Measurements from ENCODE around the gene INSRR. TPM values are rescaled to one million over a fixed set of nuclear protein-coding genes. Genes with fewer than 3 reads are reported as not detected.

INSRR gene
- 0.07 TPM in 1 of 2 replicates, not detected in the other for total RNA-seq
- long read RNA-seq: 0 reads

GRCh38 chr1:156858959-156859522 lies at the start of gene INSRR:
Gene INSRR (minus strand): TSS chr1:156859117. CDS start chr1:156858621, 496 bp downstream.
- Mint-ChIP-seq H3K9me3 (no peaks in the 10 kb centered on the region), H3K4me3 (peak within 1 kb of the TSS; percentile 79), H3K27me3 (ENCODE audit: low read depth) (peaks cover 83% of the 10 kb centered on the region), H3K4me1 (peaks cover 27% of the 10 kb centered on the region), H3K27ac (ENCODE audit: unreplicated experiment) (no peak within 1 kb of the TSS), H3K36me3 (ENCODE audit: low read depth) (no peaks in the 10 kb centered on the region)
- no peak for DNase-seq (ENCODE audit: low read depth, low spot score)
- no peak for TF ChIP-seq CTCF (conservative IDR thresholded peaks at IDR 0.05)

- no peaks in the 10 kb centered on the region for H3K9me3 Mint-ChIP-seq
- no peaks in the 10 kb centered on the region for H3K36me3 Mint-ChIP-seq (ENCODE audit: low read depth)
- TF ChIP-seq CTCF (conservative IDR thresholded peaks at IDR 0.05): no peak
- H3K4me1 Mint-ChIP-seq: peaks cover 4% of the 10 kb centered on the region
- DNase-seq (ENCODE audit: low read depth, low spot score): no peak
- H3K27me3 Mint-ChIP-seq (ENCODE audit: low read depth): no peaks in the 10 kb centered on the region
- no peak overlapping the region for H3K27ac Mint-ChIP-seq (ENCODE audit: unreplicated experiment)
- H3K4me3 Mint-ChIP-seq: no peak overlapping the region
Measured at GRCh38 chr1:156908541-156908940, 49.6 kb upstream of the INSRR start.

DNA sequence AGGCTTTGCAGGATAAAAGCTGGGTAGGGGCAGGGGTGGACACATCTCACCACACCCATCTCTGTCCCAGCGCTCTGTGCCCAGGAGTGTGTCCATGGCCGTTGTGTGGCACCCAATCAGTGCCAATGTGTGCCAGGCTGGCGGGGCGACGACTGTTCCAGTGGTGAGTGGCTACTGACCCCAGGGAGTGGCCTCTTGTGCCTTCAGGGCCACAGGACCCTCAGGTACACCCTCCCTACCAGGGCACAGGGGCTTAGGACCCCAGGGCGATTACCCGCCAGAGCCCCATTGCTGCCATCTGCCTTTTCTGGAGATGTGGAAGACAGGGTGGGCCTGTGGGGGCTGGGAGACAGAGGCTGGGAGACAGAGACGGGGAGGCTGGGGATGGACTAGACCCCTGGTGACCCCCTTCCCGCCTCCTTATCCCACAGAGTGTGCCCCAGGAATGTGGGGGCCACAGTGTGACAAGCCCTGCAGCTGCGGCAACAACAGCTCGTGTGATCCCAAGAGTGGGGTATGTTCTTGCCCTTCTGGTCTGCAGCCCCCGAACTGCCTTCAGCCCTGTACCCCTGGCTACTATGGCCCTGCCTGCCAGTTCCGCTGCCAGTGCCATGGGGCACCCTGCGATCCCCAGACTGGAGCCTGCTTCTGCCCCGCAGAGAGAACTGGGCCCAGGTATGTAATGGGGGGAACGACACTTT lies 47.4 kb upstream of the INSRR start:
- no peak for DNase-seq (ENCODE audit: low read depth, low spot score)

GRCh38 chr1:156905651-156906050 lies 46.7 kb upstream of the INSRR start:
- no peak overlapping the region for H3K4me3 Mint-ChIP-seq

More for the DNA sequence above, 47.4 kb upstream of the INSRR start:
- no peak for TF ChIP-seq CTCF (conservative IDR thresholded peaks at IDR 0.05)
- H3K4me1 Mint-ChIP-seq: peaks cover 4% of the 10 kb centered on the region
- H3K27ac Mint-ChIP-seq (ENCODE audit: unreplicated experiment): no peak overlapping the region
- no peak overlapping the region for H3K4me3 Mint-ChIP-seq
- no peaks in the 10 kb centered on the region for H3K9me3 Mint-ChIP-seq
- no peaks in the 10 kb centered on the region for H3K27me3 Mint-ChIP-seq (ENCODE audit: low read depth)
- no peaks in the 10 kb centered on the region for H3K36me3 Mint-ChIP-seq (ENCODE audit: low read depth)

GRCh38 chr1:156905176-156905575 lies 46.3 kb upstream of the INSRR start:
- TF ChIP-seq CTCF (conservative IDR thresholded peaks at IDR 0.05): no peak
- DNase-seq (ENCODE audit: low read depth, low spot score): no peak
- Mint-ChIP-seq H3K4me1 (peaks cover 4% of the 10 kb centered on the region), H3K4me3 (no peak overlapping the region), H3K36me3 (ENCODE audit: low read depth) (no peaks in the 10 kb centered on the region), H3K27me3 (ENCODE audit: low read depth) (no peaks in the 10 kb centered on the region), H3K9me3 (no peaks in the 10 kb centered on the region), H3K27ac (ENCODE audit: unreplicated experiment) (no peak overlapping the region)

More at GRCh38 chr1:156905651-156906050, 46.7 kb upstream of the INSRR start:
- no peak for DNase-seq (ENCODE audit: low read depth, low spot score)
- Mint-ChIP-seq H3K9me3 (no peaks in the 10 kb centered on the region), H3K27me3 (ENCODE audit: low read depth) (no peaks in the 10 kb centered on the region), H3K4me1 (peaks cover 4% of the 10 kb centered on the region), H3K36me3 (ENCODE audit: low read depth) (no peaks in the 10 kb centered on the region), H3K27ac (ENCODE audit: unreplicated experiment) (no peak overlapping the region)
- no peak for TF ChIP-seq CTCF (conservative IDR thresholded peaks at IDR 0.05)

Measured in neural crest cell (in vitro differentiated cells).